HepG2 (cell line): Measurements from ENCODE around the gene HCRT. TPM values are rescaled to one million over a fixed set of nuclear protein-coding genes. Genes with fewer than 3 reads are reported as not detected.
"Not testable (repeated sequence)": the region's sequence is repeated elsewhere in the genome, so short reads cannot be mapped to it uniquely, and the experiment has no call there.

Experiments
- ATAC-seq: fragments of 200-7000 bp; cut with Tn5 transposase; 3 replicates; pipeline ENCODE4 v1.9.1; 2020; ENCODE audit warnings: mild to moderate bottlenecking, moderate library complexity
- BruUV-seq: library from RNA; stranded (reverse); fragments of 400-500 nt; replicated peaks from 2 replicates; lab custom pipeline; 2021; lab: Mats Ljungman, UMichigan
- CTCF ChIA-PET: fragments of 300-600 bp; formaldehyde crosslinking; extraction: SDS; loops from one replicate; lab custom pipeline; 2021; ENCODE audit warnings: low total read pairs, inconsistent platforms, low intra/inter-chr PET ratio; lab: Yijun Ruan, JAX
- POLR2A ChIA-PET: fragments of 350-600 bp; sonication (Branson Sonifier 250); formaldehyde crosslinking; loops from one replicate; lab custom pipeline; 2020; ENCODE audit warnings: antibody characterized with exemption, inconsistent platforms; lab: Yijun Ruan, JAX
- DNase-seq: peaks from one replicate; pipeline ENCODE4 v3.0.0-alpha.2; 2015; ENCODE audit warnings: low spot score
- FAIRE-seq: peaks from 3 replicates; lab custom pipeline; 2011; peaks lifted over from hg19 to GRCh38; lab: Jason Lieb, UNC
- H2AFZ ChIP-seq: one replicate; pipeline ENCODE4 v1.6.1; 2011; ENCODE audit warnings: low read length, inconsistent platforms
- H3K27ac ChIP-seq: fragments of 300-600 bp; 3 replicates; pipeline ENCODE4 v1.8.0; 2011; ENCODE audit warnings: mixed run types, mild to moderate bottlenecking, mixed read lengths, low read length, inconsistent platforms; ENCODE audit not compliant: insufficient read depth; ENCODE audit errors: extremely low read length
- H3K27me3 ChIP-seq, 2 experiments: fragments of 200-600 bp in 1 of 2; 2 replicates in 1 of 2; 3 replicates in 1 of 2; pipeline versions ENCODE4 v1.6.0 to v1.8.0; 2011; ENCODE audit warnings: low read length in 2 of 2, mild to moderate bottlenecking in 2 of 2, moderate library complexity in 2 of 2, inconsistent platforms in 1 of 2; ENCODE audit not compliant: insufficient read depth in 2 of 2, control insufficient read depth in 1 of 2
- H3K36me3 ChIP-seq, 2 experiments: fragments of 200-600 bp in 1 of 2; replicated peaks in 1 of 2; 2 replicates in 1 of 2; 3 replicates in 1 of 2; pipeline versions ENCODE4 v1.5.1 to v1.8.0; 2011; ENCODE audit warnings: low read length in 2 of 2, inconsistent platforms in 1 of 2; ENCODE audit not compliant: insufficient read depth in 2 of 2, control insufficient read depth in 1 of 2
- H3K4me1 ChIP-seq: 2 replicates; pipeline ENCODE4 v1.5.1; 2012; ENCODE audit warnings: low read length, inconsistent platforms; ENCODE audit not compliant: insufficient read depth
- H3K4me2 ChIP-seq: 2 replicates; pipeline ENCODE4 v1.6.0; 2011; ENCODE audit warnings: low read depth, low read length, inconsistent platforms
- H3K4me3 ChIP-seq, 3 experiments: fragments of 200-600 bp in 1 of 3; sonication (generic), shearing (Covaris generic) in 1 of 3; replicated peaks in 1 of 3; 2 replicates each; pipeline ENCODE4 v1.5.1; 2011 to 2016; ENCODE audit warnings: low read length in 3 of 3, inconsistent platforms in 2 of 3, low read depth in 2 of 3, mild to moderate bottlenecking in 2 of 3, control low read depth in 1 of 3, mixed read lengths in 1 of 3; ENCODE audit not compliant: insufficient read depth in 1 of 3
- H3K79me2 ChIP-seq: one replicate; pipeline ENCODE4 v1.6.1; 2011; ENCODE audit warnings: low read length, inconsistent platforms; ENCODE audit not compliant: insufficient read depth
- H3K9ac ChIP-seq: 2 replicates; pipeline ENCODE4 v1.6.0; 2011; ENCODE audit warnings: mild to moderate bottlenecking, low read depth, low read length, inconsistent platforms; ENCODE audit not compliant: insufficient read depth
- H3K9me3 ChIP-seq: 2 replicates; pipeline ENCODE4 v1.5.1; 2012; ENCODE audit warnings: mild to moderate bottlenecking, low read length
- H4K20me1 ChIP-seq: 2 replicates; pipeline ENCODE4 v1.6.0; 2011; ENCODE audit warnings: inconsistent platforms, mild to moderate bottlenecking, low read length, moderate library complexity; ENCODE audit not compliant: insufficient read depth
- FOXA1 ChIP-seq, 2 experiments: fragments of 450-650 bp in 1 of 2; sonication (generic) in 1 of 2; formaldehyde crosslinking in 1 of 2; IDR thresholded peaks; 2 replicates each; pipeline versions ENCODE4 v1.4.0 to v1.6.1; 2016 to 2020; ENCODE audit warnings: missing genetic modification reagents in 1 of 2
- GABPA ChIP-seq, 2 experiments: IDR thresholded peaks; 2 replicates each; pipeline ENCODE4 v1.6.1; 2011 to 2016; ENCODE audit warnings: low read depth in 2 of 2, low read length in 1 of 2, missing biosample characterization in 1 of 2, missing genetic modification characterization in 1 of 2
- ONECUT2 ChIP-seq: sonication (generic); formaldehyde crosslinking; IDR thresholded peaks from 2 replicates; pipeline ENCODE4 v1.4.0; 2020; ENCODE audit warnings: missing genetic modification reagents
- RAD51 ChIP-seq: fragments of 450-650 bp; IDR thresholded peaks from 2 replicates; pipeline ENCODE4 v1.6.1; 2016; ENCODE audit warnings: borderline replicate concordance
- SNAPC2 ChIP-seq: sonication (generic); formaldehyde crosslinking; IDR thresholded peaks from 2 replicates; pipeline ENCODE4 v1.8.1; 2022; ENCODE audit warnings: mild to moderate bottlenecking, missing genetic modification reagents
- ZNF143 ChIP-seq: sonication (generic); formaldehyde crosslinking; IDR thresholded peaks from 2 replicates; pipeline ENCODE4 v1.4.0; 2020; ENCODE audit warnings: missing genetic modification reagents
- ZNF619 ChIP-seq: sonication (generic); formaldehyde crosslinking; IDR thresholded peaks from 2 replicates; pipeline ENCODE4 v1.4.0; 2020; ENCODE audit warnings: mild to moderate bottlenecking, missing genetic modification reagents
- ZNF720 ChIP-seq: sonication (generic); formaldehyde crosslinking; IDR thresholded peaks from 2 replicates; pipeline ENCODE4 v1.4.0; 2020; ENCODE audit warnings: missing genetic modification reagents
- ZNF749 ChIP-seq: sonication (generic); formaldehyde crosslinking; IDR thresholded peaks from 2 replicates; pipeline ENCODE4 v1.8.0; 2022; ENCODE audit warnings: mild to moderate bottlenecking, missing genetic modification reagents, moderate library complexity, borderline replicate concordance
- WGBS: methylation state at CpG from one replicate; pipeline ENCODE4 v1.1.6; 2017; ENCODE audit warnings: low lambda C conversion rate; 5-methylcytosine and 5-hydroxymethylcytosine counted together
- in situ Hi-C: cut with HindIII; loops from 2 replicates; pipeline ENCODE4 v1.10.0; 2017; ENCODE audit warnings: low pct_unique_long_range_greater_than_20kb; ENCODE audit not compliant: extremely low pct_ligation_motif_present
- intact Hi-C: fragments of 100-400 bp; cut with micrococcal nuclease; formaldehyde crosslinking; loops from one replicate; pipeline ENCODE4 v1.10.0; 2022; ENCODE audit not compliant: unreplicated experiment
- polyA plus RNA-seq, 8 experiments: library from polyadenylated mRNA; depleted of rRNA in 3 of 8; stranded (reverse) in 7 of 8; unstranded in 1 of 8; fragments of >200 nt; fragmentation: Illumina TruSeq in 4 of 8; extraction: Trizol in 4 of 8; gene quantifications; 2 replicates each; pipeline versions ENCODE4 v1.2.1 to v1.2.3, GENCODE V29; 2011 to 2016; ENCODE audit warnings: low read depth in 4 of 8, missing spikeins in 1 of 8, mixed read lengths in 1 of 8; ENCODE audit not compliant: insufficient read depth in 1 of 8
- total RNA-seq, 5 experiments: library from RNA; depleted of rRNA; stranded (reverse); fragments of >200 nt; fragmentation: Illumina TruSeq; extraction: Trizol; gene quantifications; 2 replicates each; pipeline ENCODE4 v1.2.3, GENCODE V29; 2016; ENCODE audit warnings: low read depth in 1 of 5
- TF ChIP-seq, protein P1 (sequence below): sonication (generic); formaldehyde crosslinking; IDR thresholded peaks from 2 replicates; pipeline ENCODE4 v1.4.0; 2020; ENCODE audit warnings: mild to moderate bottlenecking, missing genetic modification reagents
- TF ChIP-seq, protein P2 (sequence below): sonication (generic); formaldehyde crosslinking; IDR thresholded peaks from 2 replicates; pipeline ENCODE4 v1.9.0; 2021; ENCODE audit warnings: missing genetic modification reagents, borderline replicate concordance

The HCRT gene
- total and polyA plus RNA-seq, 2 of the 13 experiments (the other 11 are each of a cell fraction or from before 2014, with no cell fraction given), result not detected

DNA sequence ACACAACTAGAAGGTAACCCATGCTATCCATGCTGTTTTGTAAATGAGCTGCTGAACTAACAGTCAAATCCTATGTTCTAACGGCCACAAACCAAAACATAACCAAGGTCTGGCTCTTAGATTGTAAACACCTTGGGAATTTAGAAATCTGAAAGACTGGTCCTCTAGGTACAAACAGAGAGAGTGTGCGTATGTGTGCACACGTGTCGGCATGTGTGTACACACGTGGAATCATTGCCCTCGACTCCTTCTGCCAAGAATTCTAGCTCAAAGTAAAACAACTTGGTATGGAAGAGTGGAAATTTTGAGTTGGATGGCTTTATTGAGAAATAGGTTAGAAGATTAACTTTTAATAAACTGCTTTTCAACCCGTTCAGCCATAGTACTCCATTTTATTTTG is 27.1 kb upstream of the HCRT start (continued):
- TF ChIP-seq, protein P1, sequence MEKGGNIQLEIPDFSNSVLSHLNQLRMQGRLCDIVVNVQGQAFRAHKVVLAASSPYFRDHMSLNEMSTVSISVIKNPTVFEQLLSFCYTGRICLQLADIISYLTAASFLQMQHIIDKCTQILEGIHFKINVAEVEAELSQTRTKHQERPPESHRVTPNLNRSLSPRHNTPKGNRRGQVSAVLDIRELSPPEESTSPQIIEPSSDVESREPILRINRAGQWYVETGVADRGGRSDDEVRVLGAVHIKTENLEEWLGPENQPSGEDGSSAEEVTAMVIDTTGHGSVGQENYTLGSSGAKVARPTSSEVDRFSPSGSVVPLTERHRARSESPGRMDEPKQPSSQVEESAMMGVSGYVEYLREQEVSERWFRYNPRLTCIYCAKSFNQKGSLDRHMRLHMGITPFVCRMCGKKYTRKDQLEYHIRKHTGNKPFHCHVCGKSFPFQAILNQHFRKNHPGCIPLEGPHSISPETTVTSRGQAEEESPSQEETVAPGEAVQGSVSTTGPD, result no peak
- no peak for TF ChIP-seq ZNF749 (CRISPR knock-in tag)
- no peak for TF ChIP-seq ZNF143 (CRISPR knock-in tag)
- no peak for TF ChIP-seq RAD51
- TF ChIP-seq ZNF720 (CRISPR knock-in tag), result no peak
- TF ChIP-seq SNAPC2 (CRISPR knock-in tag), result no peak

DNA sequence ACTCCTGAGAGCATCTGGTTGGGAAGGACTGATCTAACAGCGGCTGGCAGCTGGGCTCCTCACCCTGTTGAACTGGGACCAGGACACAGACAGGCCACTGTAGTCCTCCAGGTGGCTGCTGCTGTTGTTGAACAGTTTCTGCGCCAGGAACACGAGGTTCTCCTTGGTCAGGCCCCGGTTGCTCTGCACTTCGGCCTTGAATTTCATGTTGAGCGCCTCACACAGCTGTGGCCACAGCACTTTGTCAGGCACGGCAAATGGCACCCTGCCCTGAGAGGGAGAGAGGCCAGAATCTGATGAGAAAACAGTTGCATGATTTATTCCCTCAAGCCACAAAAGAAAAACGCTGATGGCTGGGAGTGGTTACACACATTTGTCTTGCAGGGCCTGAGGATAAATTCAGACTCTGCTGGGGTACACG is 26.7 kb upstream of the HCRT start:
- H3K79me2 ChIP-seq, FAIRE-seq, DNase-seq, H3K4me1 ChIP-seq, intact Hi-C loops, H2AFZ ChIP-seq, H3K4me2 ChIP-seq, H3K27me3 ChIP-seq, CTCF ChIA-PET, H3K9me3 ChIP-seq, POLR2A ChIA-PET, H3K9ac ChIP-seq, ATAC-seq, BruUV-seq, H3K27ac ChIP-seq, H4K20me1 ChIP-seq, H3K4me3 ChIP-seq, in situ Hi-C loops: not testable (repeated sequence)
- peaks cover 15 to 40% of the 10 kb centered on the region in 2 experiments for H3K36me3 ChIP-seq
- WGBS, result 87% methylated on average over 8 of the region's 9 CpGs

DNA sequence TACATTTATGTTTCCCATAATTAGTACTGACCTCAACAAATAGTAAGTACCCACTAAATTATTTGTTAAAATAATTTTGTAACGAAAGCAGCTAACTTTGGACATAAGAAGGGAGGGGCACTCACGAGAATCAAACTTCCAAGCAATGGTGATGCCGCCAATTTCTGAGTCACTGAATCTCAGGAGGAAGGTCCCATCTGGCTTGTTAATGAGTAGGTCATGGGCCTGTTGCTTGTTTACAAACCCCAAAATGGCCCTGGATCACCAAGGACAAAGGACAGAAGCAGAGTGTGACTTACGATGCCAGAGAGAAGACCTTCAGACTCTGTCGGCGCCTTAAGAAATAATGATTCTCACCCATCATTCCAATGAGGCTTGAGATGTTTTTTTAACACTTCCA is 24.8 kb upstream of the HCRT start:
- ChIA-PET CTCF (no interaction called here), POLR2A (no interaction called here)
- Histone ChIP-seq H4K20me1 (no peaks in the 10 kb centered on the region), H3K4me3 (no peak overlapping the region), H3K4me1 (no peaks in the 10 kb centered on the region), H3K27ac (no peak overlapping the region), H3K79me2 (no peaks in the 10 kb centered on the region), H2AFZ (no peak overlapping the region), H3K4me2 (no peak overlapping the region), H3K27me3 (no peaks in the 10 kb centered on the region), H3K9ac (no peak overlapping the region), H3K36me3 (peaks cover 14 to 39% of the 10 kb centered on the region in 2 experiments), H3K9me3 (no peaks in the 10 kb centered on the region)
- DNase-seq, result no peak
- WGBS, result 96% methylated on average over 6 of the region's 6 CpGs
- intact Hi-C loops (no loop called here), in situ Hi-C loops (no loop called here)
- no TSS peak for BruUV-seq
- FAIRE-seq, result no peak
- ATAC-seq, result no peak
- TF ChIP-seq ZNF619 (CRISPR knock-in tag) (no peak), GABPA (IDR thresholded peaks at IDR 0.05; ENCODE audit: low read depth, low read length) (no peak), GABPA (CRISPR knock-in tag; IDR thresholded peaks at IDR 0.05; ENCODE audit: low read depth) (no peak), ONECUT2 (CRISPR knock-in tag) (no peak), FOXA1 (IDR thresholded peaks at IDR 0.05) (no peak), FOXA1 (CRISPR knock-in tag; IDR thresholded peaks at IDR 0.05) (no peak)
- TF ChIP-seq, protein P2, sequence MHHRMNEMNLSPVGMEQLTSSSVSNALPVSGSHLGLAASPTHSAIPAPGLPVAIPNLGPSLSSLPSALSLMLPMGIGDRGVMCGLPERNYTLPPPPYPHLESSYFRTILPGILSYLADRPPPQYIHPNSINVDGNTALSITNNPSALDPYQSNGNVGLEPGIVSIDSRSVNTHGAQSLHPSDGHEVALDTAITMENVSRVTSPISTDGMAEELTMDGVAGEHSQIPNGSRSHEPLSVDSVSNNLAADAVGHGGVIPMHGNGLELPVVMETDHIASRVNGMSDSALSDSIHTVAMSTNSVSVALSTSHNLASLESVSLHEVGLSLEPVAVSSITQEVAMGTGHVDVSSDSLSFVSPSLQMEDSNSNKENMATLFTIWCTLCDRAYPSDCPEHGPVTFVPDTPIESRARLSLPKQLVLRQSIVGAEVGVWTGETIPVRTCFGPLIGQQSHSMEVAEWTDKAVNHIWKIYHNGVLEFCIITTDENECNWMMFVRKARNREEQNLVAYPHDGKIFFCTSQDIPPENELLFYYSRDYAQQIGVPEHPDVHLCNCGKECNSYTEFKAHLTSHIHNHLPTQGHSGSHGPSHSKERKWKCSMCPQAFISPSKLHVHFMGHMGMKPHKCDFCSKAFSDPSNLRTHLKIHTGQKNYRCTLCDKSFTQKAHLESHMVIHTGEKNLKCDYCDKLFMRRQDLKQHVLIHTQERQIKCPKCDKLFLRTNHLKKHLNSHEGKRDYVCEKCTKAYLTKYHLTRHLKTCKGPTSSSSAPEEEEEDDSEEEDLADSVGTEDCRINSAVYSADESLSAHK (CRISPR knock-in tag), result no peak
